Natural killer cell treated with Interleukin-12 subunit alpha and Interleukin-12 subunit beta and Interleukin-15 and Interleukin-18, amount 100 ng/mL, for 72 hours (primary cell): ENCODE data around the gene WDR31. TPM values are rescaled to one million over a fixed set of nuclear protein-coding genes. Genes with fewer than 3 reads are reported as not detected.
"Not testable (repeated sequence)": the region's sequence is repeated elsewhere in the genome, so short reads cannot be mapped to it uniquely, and the experiment has no call there.

Source experiments
- ATAC-seq, 2 donors: fragments of 150-1000 bp; cut with Tn5 transposase in 1 of 2; sonication (Bioruptor Pico), chemical (Tn5 transposase) in 1 of 2; 2 replicates each; pipeline ENCODE4 v1.10.0; 2021
- DNase-seq: peaks from one replicate; pipeline ENCODE4 v3.0.0; 2022; ENCODE audit warnings: low spot score
- H3K27ac Mint-ChIP-seq, 2 donors: 1 replicate in 1 of 2; 2 replicates in 1 of 2; pipeline ENCODE4 v1.8.0; 2022; ENCODE audit warnings: mixed read lengths in 2 of 2, mild to moderate bottlenecking in 1 of 2, moderate library complexity in 1 of 2
- H3K27me3 Mint-ChIP-seq, 2 donors: 1 replicate in 1 of 2; 2 replicates in 1 of 2; pipeline ENCODE4 v1.8.0; 2022; ENCODE audit warnings: mixed read lengths in 2 of 2
- H3K36me3 Mint-ChIP-seq: one replicate; pipeline ENCODE4 v1.8.0; 2022; ENCODE audit warnings: mixed read lengths
- H3K4me1 Mint-ChIP-seq, 2 donors: 1 replicate in 1 of 2; 2 replicates in 1 of 2; pipeline ENCODE4 v1.8.0; 2022; ENCODE audit warnings: low read depth in 2 of 2, mixed read lengths in 2 of 2, mild to moderate bottlenecking in 1 of 2
- H3K4me3 Mint-ChIP-seq: one replicate; pipeline ENCODE4 v1.8.0; 2022; ENCODE audit warnings: mixed read lengths
- H3K9me3 Mint-ChIP-seq: 2 replicates; pipeline ENCODE4 v1.8.0; 2022; ENCODE audit warnings: mixed read lengths
- total RNA-seq, 2 donors: library from RNA; stranded (reverse); gene quantifications; one replicate each; pipeline ENCODE4 v1.2.3, GENCODE V29; 2022

Gene WDR31
- total RNA-seq: 1 to 10 TPM in 1 of 2 donors, under 1 TPM in 1; 0.83 to 1.4 TPM

GRCh38 chr9:113340011-113340699 lies at the start of gene WDR31:
TSS of gene WDR31 (minus strand) at chr9:113340275. CDS start at chr9:113332022, 8,253 bp downstream.
- Mint-ChIP-seq H3K27ac (peak within 1 kb of the TSS in 1 of 2 donors; percentile 45), H3K36me3 (no peaks in the 10 kb centered on the region), H3K9me3 (no peaks in the 10 kb centered on the region), H3K4me1 (peaks cover 15 to 23% of the 10 kb centered on the region in 2 donors), H3K4me3 (peak within 1 kb of the TSS; percentile 80), H3K27me3 (peaks cover 0 to 5% of the 10 kb centered on the region in 2 donors)
- DNase-seq (peak; percentile 88), ATAC-seq (peak; percentile 99)

DNA sequence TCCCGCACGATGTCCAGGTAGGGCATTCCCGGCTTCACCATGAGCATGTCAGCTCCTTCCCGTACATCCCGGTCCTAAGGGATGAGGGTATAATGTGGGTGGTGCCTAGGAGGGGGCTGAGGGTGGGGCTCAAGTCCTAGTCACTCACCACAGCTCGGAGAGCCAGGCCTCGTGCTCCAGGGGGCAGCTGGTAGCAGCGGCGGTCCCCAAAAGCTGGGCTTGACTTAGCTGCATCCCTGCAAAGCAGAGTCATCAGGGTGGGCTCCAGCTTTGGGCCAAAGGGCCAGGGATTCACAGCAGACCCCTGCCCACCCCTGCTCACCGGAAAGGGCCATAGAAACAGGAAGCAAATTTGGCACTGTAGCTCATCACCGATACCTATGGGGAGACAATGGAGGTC lies 49.4 kb upstream of the WDR31 start:
- Mint-ChIP-seq H3K4me3 (no peak overlapping the region), H3K27me3 (no peaks in the 10 kb centered on the region), H3K27ac (no peak overlapping the region), H3K36me3 (no peaks in the 10 kb centered on the region), H3K9me3 (no peaks in the 10 kb centered on the region), H3K4me1 (peaks cover 0 to 3% of the 10 kb centered on the region in 2 donors)
- ATAC-seq (peak in 1 of 2 donors; percentile 12), DNase-seq (no peak)

DNA sequence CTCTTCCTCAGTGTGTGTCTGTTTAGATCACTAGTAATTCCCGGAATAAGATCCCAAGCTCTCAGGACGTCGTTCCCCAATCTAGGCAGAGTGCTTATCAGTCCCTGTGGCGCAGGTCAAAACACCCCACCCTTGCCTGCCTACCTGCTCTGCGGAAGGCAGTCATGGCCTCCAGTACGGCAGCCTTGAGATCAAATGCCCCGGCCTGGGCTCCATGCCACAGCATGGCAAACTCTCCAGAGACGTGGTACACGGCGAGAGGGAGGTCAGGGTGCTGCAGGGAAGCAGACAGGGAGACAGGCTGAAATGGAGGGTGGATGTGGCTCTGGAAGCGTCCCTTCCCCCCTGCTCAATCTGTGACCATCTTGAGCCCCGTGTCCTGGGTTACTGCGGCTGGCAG lies 48.8 kb upstream of the WDR31 start:
- Mint-ChIP-seq H3K4me1 (peaks cover 0 to 3% of the 10 kb centered on the region in 2 donors), H3K4me3 (no peak overlapping the region), H3K27ac (no peak overlapping the region), H3K27me3 (no peaks in the 10 kb centered on the region), H3K9me3 (no peaks in the 10 kb centered on the region), H3K36me3 (no peaks in the 10 kb centered on the region)
- DNase-seq: no peak
- no peak for ATAC-seq

DNA sequence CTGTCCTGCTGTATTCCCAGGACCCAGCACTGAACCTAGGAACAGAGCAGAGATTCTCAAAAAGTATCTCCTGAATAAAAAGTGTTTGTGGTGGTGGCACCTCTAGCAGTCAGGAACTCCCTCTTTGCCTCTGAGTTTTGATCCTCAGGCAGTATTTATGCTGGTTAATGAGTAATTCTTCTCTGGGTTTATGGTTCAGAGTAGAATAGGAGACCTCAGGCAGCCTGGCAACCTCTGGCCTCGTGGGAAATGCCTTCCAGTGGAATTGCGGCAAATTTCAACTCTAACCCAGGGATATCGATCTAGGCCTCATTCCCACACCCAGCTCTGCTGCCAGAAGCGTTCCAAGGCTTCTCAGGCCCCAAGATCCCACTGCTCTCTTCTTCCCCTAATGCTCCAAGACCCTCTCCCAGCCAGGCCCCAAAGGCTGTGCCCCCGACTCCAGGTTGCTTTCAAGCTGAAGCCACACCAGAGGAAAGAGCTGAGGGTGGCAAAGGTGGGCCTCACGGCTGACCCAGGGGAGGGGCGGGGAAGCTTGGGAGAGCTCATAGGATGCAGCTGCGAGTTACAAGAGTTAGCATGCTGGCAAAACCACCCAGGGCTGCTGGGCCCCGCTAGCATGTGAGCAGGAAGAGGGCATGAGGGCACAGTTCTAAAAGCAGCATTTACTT lies 47.6 kb upstream of the WDR31 start:
- Mint-ChIP-seq H3K27ac (no peak overlapping the region), H3K9me3 (no peaks in the 10 kb centered on the region), H3K4me1 (peaks cover 0 to 3% of the 10 kb centered on the region in 2 donors), H3K36me3 (no peaks in the 10 kb centered on the region), H3K27me3 (no peaks in the 10 kb centered on the region), H3K4me3 (no peak overlapping the region)
- no peak for ATAC-seq
- no peak for DNase-seq

DNA sequence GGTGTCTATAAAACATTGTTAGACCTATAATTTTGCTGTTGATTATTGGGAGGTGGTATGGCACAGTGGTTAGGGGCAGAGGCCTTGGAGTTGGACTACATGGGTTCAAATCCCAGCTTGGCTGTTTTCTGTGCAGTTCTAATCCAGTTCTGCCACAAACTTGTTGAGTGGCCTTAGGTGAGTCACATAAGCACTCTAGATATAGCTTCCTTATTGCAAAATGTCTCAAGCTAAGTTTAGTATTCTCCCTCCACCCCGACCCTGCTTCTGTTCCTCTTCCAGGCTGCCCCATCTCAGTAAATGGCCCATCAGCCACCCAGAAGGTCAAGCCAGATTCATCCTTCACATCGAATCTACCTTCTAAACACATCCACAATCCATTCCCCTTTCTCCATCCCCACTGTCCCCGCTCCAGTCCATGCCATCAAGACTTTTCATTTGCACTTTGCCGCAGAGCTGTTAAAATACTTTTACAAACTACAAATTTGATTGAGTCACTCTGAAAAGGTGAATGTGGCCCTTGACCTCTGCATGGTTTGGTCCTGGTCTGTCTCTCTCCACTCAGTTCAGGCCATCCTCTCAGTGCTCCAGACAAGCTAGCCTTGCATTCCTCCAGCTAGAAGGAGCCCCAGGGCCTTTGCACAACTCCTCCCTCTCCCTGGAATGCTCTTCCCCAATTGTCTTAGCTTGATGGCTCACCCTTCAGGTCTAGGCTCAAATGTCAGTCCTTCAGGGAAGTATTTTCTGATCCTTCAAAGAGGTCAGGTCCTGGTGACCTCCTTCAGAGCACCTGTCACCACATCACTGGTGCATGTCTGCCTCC lies 46.7 kb upstream of the WDR31 start:
- no peak for ATAC-seq
- no peaks in the 10 kb centered on the region for H3K36me3 Mint-ChIP-seq
- H3K4me1 Mint-ChIP-seq: peaks cover 0 to 3% of the 10 kb centered on the region in 2 donors
- H3K27ac Mint-ChIP-seq: peak overlapping the region in 1 of 2 donors; percentile 19
- DNase-seq: no peak
- no peaks in the 10 kb centered on the region for H3K27me3 Mint-ChIP-seq
- H3K9me3 Mint-ChIP-seq: no peaks in the 10 kb centered on the region
- no peak overlapping the region for H3K4me3 Mint-ChIP-seq

DNA sequence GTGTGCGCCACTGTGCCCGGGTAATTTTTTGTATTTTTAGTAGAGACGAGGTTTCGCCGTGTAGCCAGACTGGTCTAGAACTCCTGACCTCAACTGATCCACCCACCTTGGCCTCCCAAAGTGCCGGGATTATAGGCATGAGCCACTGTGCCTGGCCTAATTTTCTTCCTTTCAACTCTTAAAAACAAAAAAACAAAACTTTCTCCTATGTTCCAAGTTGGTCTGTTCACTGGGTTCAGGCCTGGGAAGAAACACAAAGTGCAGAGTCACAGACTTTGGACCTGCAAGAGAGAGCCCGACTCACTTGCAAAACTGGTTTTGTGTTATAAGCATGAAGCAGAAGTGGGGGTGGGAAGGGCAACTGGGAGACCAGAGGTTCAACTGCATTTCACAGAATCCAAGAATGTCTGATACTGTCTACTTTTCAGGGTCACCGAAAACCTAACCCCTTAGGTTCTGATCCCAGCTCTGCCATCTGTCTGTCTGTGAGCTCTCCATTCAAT lies 41.9 kb upstream of the WDR31 start:
- H3K27ac Mint-ChIP-seq: no peak overlapping the region
- no peaks in the 10 kb centered on the region for H3K9me3 Mint-ChIP-seq
- H3K4me3 Mint-ChIP-seq: no peak overlapping the region
- H3K36me3 Mint-ChIP-seq: no peaks in the 10 kb centered on the region
- H3K4me1 Mint-ChIP-seq: peaks cover 0 to 4% of the 10 kb centered on the region in 2 donors
- no peak for ATAC-seq
- no peaks in the 10 kb centered on the region for H3K27me3 Mint-ChIP-seq
- DNase-seq: no peak

- not testable (repeated sequence) for H3K9me3 Mint-ChIP-seq, DNase-seq, H3K4me3 Mint-ChIP-seq, H3K36me3 Mint-ChIP-seq, ATAC-seq, H3K4me1 Mint-ChIP-seq, H3K27me3 Mint-ChIP-seq, H3K27ac Mint-ChIP-seq
Measured at GRCh38 chr9:113381441-113381840, 41.4 kb upstream of the WDR31 start.

- no peak overlapping the region for H3K4me3 Mint-ChIP-seq
- no peaks in the 10 kb centered on the region for H3K27me3 Mint-ChIP-seq
- DNase-seq (no peak), ATAC-seq (no peak)
- no peaks in the 10 kb centered on the region for H3K36me3 Mint-ChIP-seq
- no peaks in the 10 kb centered on the region for H3K9me3 Mint-ChIP-seq
- H3K4me1 Mint-ChIP-seq: peaks cover 0 to 2% of the 10 kb centered on the region in 2 donors
- H3K27ac Mint-ChIP-seq: no peak overlapping the region
Measured at GRCh38 chr9:113380869-113381378, 40.8 kb upstream of the WDR31 start.

- H3K27me3 Mint-ChIP-seq, H3K36me3 Mint-ChIP-seq, H3K9me3 Mint-ChIP-seq, ATAC-seq, H3K27ac Mint-ChIP-seq, H3K4me3 Mint-ChIP-seq, DNase-seq: not testable (repeated sequence)
- peaks cover 6 to 11% of the 10 kb centered on the region in 2 donors for H3K4me1 Mint-ChIP-seq
Measured at GRCh38 chr9:113379829-113380210, 39.7 kb upstream of the WDR31 start.

GRCh38 chr9:113379094-113379828 lies 39.2 kb upstream of the WDR31 start:
- H3K4me1 Mint-ChIP-seq: peaks cover 6 to 15% of the 10 kb centered on the region in 2 donors
- peak overlapping the region in 1 of 2 donors; percentile 9 for H3K27ac Mint-ChIP-seq
- not testable (repeated sequence) for H3K27me3 Mint-ChIP-seq, DNase-seq, H3K9me3 Mint-ChIP-seq, H3K36me3 Mint-ChIP-seq, ATAC-seq, H3K4me3 Mint-ChIP-seq

GRCh38 chr9:113376634-113377567 lies 36.8 kb upstream of the WDR31 start, which contains the start of gene HDHD3:
TSS of gene HDHD3 (minus strand) at chr9:113376986. CDS start at chr9:113374354, 2,632 bp downstream.
- peak within 1 kb of the TSS; percentile 81 for H3K4me3 Mint-ChIP-seq
- peaks cover 6 to 15% of the 10 kb centered on the region in 2 donors for H3K4me1 Mint-ChIP-seq
- ATAC-seq: peak; percentile 95 to 96
- no peaks in the 10 kb centered on the region for H3K36me3 Mint-ChIP-seq
- H3K27me3 Mint-ChIP-seq: no peaks in the 10 kb centered on the region
- no peaks in the 10 kb centered on the region for H3K9me3 Mint-ChIP-seq
- DNase-seq: peak; percentile 83
- H3K27ac Mint-ChIP-seq: peak within 1 kb of the TSS; percentile 43 to 79
